HepG2 (cell line): Measurements from ENCODE around the gene NHSL1. TPM values are rescaled to one million over a fixed set of nuclear protein-coding genes. Genes with fewer than 3 reads are reported as not detected.

Experiments used
- ATAC-seq: fragments of 200-7000 bp; cut with Tn5 transposase; 3 replicates; pipeline ENCODE4 v1.9.1; 2020; ENCODE audit warnings: mild to moderate bottlenecking, moderate library complexity
- BruUV-seq: library from RNA; stranded (reverse); fragments of 400-500 nt; replicated peaks from 2 replicates; lab custom pipeline; 2021; lab: Mats Ljungman, UMichigan
- CTCF ChIA-PET: fragments of 300-600 bp; formaldehyde crosslinking; extraction: SDS; loops from one replicate; lab custom pipeline; 2021; ENCODE audit warnings: low total read pairs, inconsistent platforms, low intra/inter-chr PET ratio; lab: Yijun Ruan, JAX
- POLR2A ChIA-PET: fragments of 350-600 bp; sonication (Branson Sonifier 250); formaldehyde crosslinking; loops from one replicate; lab custom pipeline; 2020; ENCODE audit warnings: antibody characterized with exemption, inconsistent platforms; lab: Yijun Ruan, JAX
- DNase-seq: peaks from one replicate; pipeline ENCODE4 v3.0.0-alpha.2; 2015; ENCODE audit warnings: low spot score
- FAIRE-seq: peaks from 3 replicates; lab custom pipeline; 2011; peaks lifted over from hg19 to GRCh38; lab: Jason Lieb, UNC
- H2AFZ ChIP-seq: one replicate; pipeline ENCODE4 v1.6.1; 2011; ENCODE audit warnings: low read length, inconsistent platforms
- H3K27ac ChIP-seq: fragments of 300-600 bp; 3 replicates; pipeline ENCODE4 v1.8.0; 2011; ENCODE audit warnings: mixed run types, mild to moderate bottlenecking, mixed read lengths, low read length, inconsistent platforms; ENCODE audit not compliant: insufficient read depth; ENCODE audit errors: extremely low read length
- H3K27me3 ChIP-seq, 2 experiments: fragments of 200-600 bp in 1 of 2; 2 replicates in 1 of 2; 3 replicates in 1 of 2; pipeline versions ENCODE4 v1.6.0 to v1.8.0; 2011; ENCODE audit warnings: low read length in 2 of 2, mild to moderate bottlenecking in 2 of 2, moderate library complexity in 2 of 2, inconsistent platforms in 1 of 2; ENCODE audit not compliant: insufficient read depth in 2 of 2, control insufficient read depth in 1 of 2
- H3K36me3 ChIP-seq, 2 experiments: fragments of 200-600 bp in 1 of 2; replicated peaks in 1 of 2; 2 replicates in 1 of 2; 3 replicates in 1 of 2; pipeline versions ENCODE4 v1.5.1 to v1.8.0; 2011; ENCODE audit warnings: low read length in 2 of 2, inconsistent platforms in 1 of 2; ENCODE audit not compliant: insufficient read depth in 2 of 2, control insufficient read depth in 1 of 2
- H3K4me1 ChIP-seq: 2 replicates; pipeline ENCODE4 v1.5.1; 2012; ENCODE audit warnings: low read length, inconsistent platforms; ENCODE audit not compliant: insufficient read depth
- H3K4me2 ChIP-seq: 2 replicates; pipeline ENCODE4 v1.6.0; 2011; ENCODE audit warnings: low read depth, low read length, inconsistent platforms
- H3K4me3 ChIP-seq, 3 experiments: fragments of 200-600 bp in 1 of 3; sonication (generic), shearing (Covaris generic) in 1 of 3; replicated peaks in 1 of 3; 2 replicates each; pipeline ENCODE4 v1.5.1; 2011 to 2016; ENCODE audit warnings: low read length in 3 of 3, inconsistent platforms in 2 of 3, low read depth in 2 of 3, mild to moderate bottlenecking in 2 of 3, control low read depth in 1 of 3, mixed read lengths in 1 of 3; ENCODE audit not compliant: insufficient read depth in 1 of 3
- H3K79me2 ChIP-seq: one replicate; pipeline ENCODE4 v1.6.1; 2011; ENCODE audit warnings: low read length, inconsistent platforms; ENCODE audit not compliant: insufficient read depth
- H3K9ac ChIP-seq: 2 replicates; pipeline ENCODE4 v1.6.0; 2011; ENCODE audit warnings: mild to moderate bottlenecking, low read depth, low read length, inconsistent platforms; ENCODE audit not compliant: insufficient read depth
- H3K9me3 ChIP-seq: 2 replicates; pipeline ENCODE4 v1.5.1; 2012; ENCODE audit warnings: mild to moderate bottlenecking, low read length
- H4K20me1 ChIP-seq: 2 replicates; pipeline ENCODE4 v1.6.0; 2011; ENCODE audit warnings: inconsistent platforms, mild to moderate bottlenecking, low read length, moderate library complexity; ENCODE audit not compliant: insufficient read depth
- BRCA1 ChIP-seq: sonication (generic); formaldehyde crosslinking; IDR thresholded peaks from 2 replicates; pipeline ENCODE4 v1.4.0; 2020; ENCODE audit warnings: missing genetic modification reagents
- CCDC6 ChIP-seq: sonication (generic); formaldehyde crosslinking; IDR thresholded peaks from 2 replicates; pipeline ENCODE4 v1.8.1; 2022; ENCODE audit warnings: mild to moderate bottlenecking, missing genetic modification reagents, moderate library complexity
- HNF4A ChIP-seq: sonication (generic); formaldehyde crosslinking; IDR thresholded peaks from 2 replicates; pipeline ENCODE4 v1.4.0; 2020; ENCODE audit warnings: missing genetic modification reagents
- HNRNPH1 ChIP-seq: fragments of 200-400 bp; formaldehyde crosslinking; optimal IDR thresholded peaks from 2 replicates; pipeline ENCODE3; 2017; ENCODE audit warnings: mild to moderate bottlenecking, low read depth, low read length
- KAT2B ChIP-seq: fragments of 150-350 bp; IDR thresholded peaks from 2 replicates; pipeline ENCODE4 v1.6.1; 2014; ENCODE audit warnings: low read depth, low read length, borderline replicate concordance
- NFE2L1 ChIP-seq: sonication (generic); formaldehyde crosslinking; IDR thresholded peaks from 2 replicates; pipeline ENCODE4 v1.4.0; 2020; ENCODE audit warnings: missing genetic modification reagents, mild to moderate bottlenecking, borderline replicate concordance
- TCF12 ChIP-seq, 2 experiments: fragments of 450-650 bp in 1 of 2; sonication (generic) in 1 of 2; formaldehyde crosslinking in 1 of 2; IDR thresholded peaks; 2 replicates each; pipeline versions ENCODE4 v1.6.1 to v1.8.0; 2017 to 2022; ENCODE audit warnings: antibody characterized with exemption in 1 of 2, mild to moderate bottlenecking in 1 of 2, missing genetic modification reagents in 1 of 2, moderate library complexity in 1 of 2
- TFDP1 ChIP-seq: IDR thresholded peaks from 2 replicates; pipeline ENCODE4 v1.6.1; 2016; ENCODE audit warnings: missing compliant biosample characterization, missing genetic modification reagents, borderline replicate concordance
- ZFY ChIP-seq: sonication (generic); formaldehyde crosslinking; IDR thresholded peaks from 2 replicates; pipeline ENCODE4 v1.4.0; 2020; ENCODE audit warnings: missing genetic modification reagents
- ZNF142 ChIP-seq: sonication (generic); formaldehyde crosslinking; IDR thresholded peaks from 2 replicates; pipeline ENCODE4 v1.4.0; 2020; ENCODE audit warnings: missing genetic modification reagents
- ZNF205 ChIP-seq: IDR thresholded peaks from 2 replicates; pipeline ENCODE4 v1.6.1; 2018; ENCODE audit warnings: missing biosample characterization, missing genetic modification reagents
- ZNF563 ChIP-seq: sonication (generic); formaldehyde crosslinking; IDR thresholded peaks from 2 replicates; pipeline ENCODE4 v1.8.0; 2022; ENCODE audit warnings: mild to moderate bottlenecking, moderate library complexity, missing genetic modification reagents
- WGBS: methylation state at CpG from one replicate; pipeline ENCODE4 v1.1.6; 2017; ENCODE audit warnings: low lambda C conversion rate; 5-methylcytosine and 5-hydroxymethylcytosine counted together
- in situ Hi-C: cut with HindIII; loops from 2 replicates; pipeline ENCODE4 v1.10.0; 2017; ENCODE audit warnings: low pct_unique_long_range_greater_than_20kb; ENCODE audit not compliant: extremely low pct_ligation_motif_present
- intact Hi-C: fragments of 100-400 bp; cut with micrococcal nuclease; formaldehyde crosslinking; loops from one replicate; pipeline ENCODE4 v1.10.0; 2022; ENCODE audit not compliant: unreplicated experiment
- polyA plus RNA-seq, 8 experiments: library from polyadenylated mRNA; depleted of rRNA in 3 of 8; stranded (reverse) in 7 of 8; unstranded in 1 of 8; fragments of >200 nt; fragmentation: Illumina TruSeq in 4 of 8; extraction: Trizol in 4 of 8; gene quantifications; 2 replicates each; pipeline versions ENCODE4 v1.2.1 to v1.2.3, GENCODE V29; 2011 to 2016; ENCODE audit warnings: low read depth in 4 of 8, missing spikeins in 1 of 8, mixed read lengths in 1 of 8; ENCODE audit not compliant: insufficient read depth in 1 of 8
- total RNA-seq, 5 experiments: library from RNA; depleted of rRNA; stranded (reverse); fragments of >200 nt; fragmentation: Illumina TruSeq; extraction: Trizol; gene quantifications; 2 replicates each; pipeline ENCODE4 v1.2.3, GENCODE V29; 2016; ENCODE audit warnings: low read depth in 1 of 5
- TF ChIP-seq, protein P1 (sequence below): sonication (generic); formaldehyde crosslinking; IDR thresholded peaks from 2 replicates; pipeline ENCODE4 v1.4.0; 2020; ENCODE audit warnings: missing genetic modification reagents, mild to moderate bottlenecking, borderline replicate concordance

Gene NHSL1
- total and polyA plus RNA-seq, 2 of the 13 experiments (the other 11 are each of a cell fraction or from before 2014, with no cell fraction given) = 24.9 to 53.6 TPM

DNA sequence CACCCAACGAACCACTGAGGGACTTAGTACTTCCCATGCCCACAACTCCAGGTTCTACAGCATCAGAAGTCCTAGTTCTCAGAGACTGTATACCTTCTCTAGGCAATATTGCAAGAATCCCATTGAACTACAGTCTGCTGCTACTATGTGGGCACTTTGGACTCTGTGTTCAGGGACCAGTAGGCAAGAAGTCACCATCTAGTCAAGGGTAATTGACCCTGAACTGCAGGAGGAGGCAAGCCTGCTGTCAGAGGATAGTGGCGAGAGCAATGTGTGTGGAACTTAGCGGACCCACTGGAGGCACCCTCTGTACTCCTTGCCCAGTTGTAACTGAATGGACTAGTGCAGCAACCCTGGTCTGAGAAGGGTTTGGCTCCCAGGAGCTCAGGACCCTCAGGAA lies 79.5 kb downstream of the NHSL1 start:
- peaks cover 9 to 23% of the 10 kb centered on the region in 2 experiments for H3K36me3 ChIP-seq
- no peaks in the 10 kb centered on the region for H3K79me2 ChIP-seq
- H3K27me3 ChIP-seq = no peaks in the 10 kb centered on the region
- H3K4me3 ChIP-seq = no peak overlapping the region
- in situ Hi-C loops (no loop called here), intact Hi-C loops (loop anchor here (5.0 kb wide), 1 partner anchor 353 kb away; the partner anchor contains the start of gene CCDC28A)
- DNase-seq = peak; percentile 35
- ChIA-PET POLR2A (no interaction called here), CTCF (no interaction called here)
- no peaks in the 10 kb centered on the region for H4K20me1 ChIP-seq
- no peaks in the 10 kb centered on the region for H3K9me3 ChIP-seq
- no peak overlapping the region for H3K9ac ChIP-seq
- ATAC-seq = peak; percentile 50
- FAIRE-seq = no peak
- H2AFZ ChIP-seq = no peak overlapping the region
- no peak overlapping the region for H3K4me2 ChIP-seq
- WGBS = 91% methylated on average over 3 of the region's 3 CpGs
- BruUV-seq = no TSS peak
- peaks cover 36% of the 10 kb centered on the region for H3K4me1 ChIP-seq
- H3K27ac ChIP-seq = no peak overlapping the region
- TF ChIP-seq, protein P1, sequence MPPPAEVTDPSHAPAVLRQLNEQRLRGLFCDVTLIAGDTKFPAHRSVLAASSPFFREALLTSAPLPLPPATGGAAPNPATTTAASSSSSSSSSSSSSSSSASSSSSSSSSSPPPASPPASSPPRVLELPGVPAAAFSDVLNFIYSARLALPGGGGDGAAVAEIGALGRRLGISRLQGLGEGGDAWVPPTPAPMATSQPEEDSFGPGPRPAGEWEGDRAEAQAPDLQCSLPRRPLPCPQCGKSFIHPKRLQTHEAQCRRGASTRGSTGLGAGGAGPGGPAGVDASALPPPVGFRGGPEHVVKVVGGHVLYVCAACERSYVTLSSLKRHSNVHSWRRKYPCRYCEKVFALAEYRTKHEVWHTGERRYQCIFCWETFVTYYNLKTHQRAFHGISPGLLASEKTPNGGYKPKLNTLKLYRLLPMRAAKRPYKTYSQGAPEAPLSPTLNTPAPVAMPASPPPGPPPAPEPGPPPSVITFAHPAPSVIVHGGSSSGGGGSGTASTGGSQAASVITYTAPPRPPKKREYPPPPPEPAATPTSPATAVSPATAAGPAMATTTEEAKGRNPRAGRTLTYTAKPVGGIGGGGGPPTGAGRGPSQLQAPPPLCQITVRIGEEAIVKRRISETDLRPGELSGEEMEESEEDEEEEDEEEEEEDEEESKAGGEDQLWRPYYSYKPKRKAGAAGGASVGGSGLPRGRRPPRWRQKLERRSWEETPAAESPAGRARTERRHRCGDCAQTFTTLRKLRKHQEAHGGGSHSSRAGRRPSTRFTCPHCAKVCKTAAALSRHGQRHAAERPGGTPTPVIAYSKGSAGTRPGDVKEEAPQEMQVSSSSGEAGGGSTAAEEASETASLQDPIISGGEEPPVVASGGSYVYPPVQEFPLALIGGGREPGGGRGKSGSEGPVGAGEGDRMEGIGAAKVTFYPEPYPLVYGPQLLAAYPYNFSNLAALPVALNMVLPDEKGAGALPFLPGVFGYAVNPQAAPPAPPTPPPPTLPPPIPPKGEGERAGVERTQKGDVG (CRISPR knock-in tag) = no peak
- no peak for TF ChIP-seq BRCA1
- no peak for TF ChIP-seq ZNF563 (CRISPR knock-in tag)
- no peak for TF ChIP-seq NFE2L1 (CRISPR knock-in tag)
- TF ChIP-seq ZNF142 = no peak
- peak; percentile 84 for TF ChIP-seq HNF4A (CRISPR knock-in tag)
- TF ChIP-seq TCF12 (IDR thresholded peaks at IDR 0.05) = no peak
- no peak for TF ChIP-seq TCF12 (CRISPR knock-in tag; IDR thresholded peaks at IDR 0.05)
- no peak for TF ChIP-seq TFDP1 (CRISPR knock-in tag)
- no peak for TF ChIP-seq ZNF205
- TF ChIP-seq KAT2B = no peak
- peak; percentile 15; the same call in 1 of the 2 replicates for TF ChIP-seq ZFY (CRISPR knock-in tag)
- no peak for TF ChIP-seq CCDC6 (CRISPR knock-in tag)
- no peak for TF ChIP-seq HNRNPH1
